Naive thymus-derived CD4-positive, alpha-beta T cell (primary cell): ENCODE measurements around the gene RAD51D. TPM values are rescaled to one million over a fixed set of nuclear protein-coding genes. Genes with fewer than 3 reads are reported as not detected.
A peak's percentile ranks its signal among the peaks of the same experiment; 100 is the strongest.

Experiments used
- ATAC-seq: fragments of 150-1000 bp; cut with Tn5 transposase; 2 replicates; pipeline ENCODE4 v1.10.0; 2021; ENCODE audit warnings: mild to moderate bottlenecking, moderate library complexity
- CTCF ChIA-PET: fragments of 350-600 bp; sonication (Branson Sonifier 250); formaldehyde crosslinking; loops from one replicate; lab custom pipeline; 2021; ENCODE audit warnings: antibody characterized with exemption; lab: Charles Lee
- POLR2A ChIA-PET: fragments of 350-600 bp; sonication (Branson Sonifier 250); formaldehyde crosslinking; loops from one replicate; lab custom pipeline; 2021; ENCODE audit warnings: antibody characterized with exemption, inconsistent platforms; lab: Charles Lee
- DNase-seq, 9 donors: peaks; one replicate each; pipeline versions ENCODE4 v3.0.0 to v3.0.0-alpha.2; 2020 to 2022; ENCODE audit warnings: mixed read lengths in 1 of 9
- H3K27ac ChIP-seq: one replicate; pipeline ENCODE4 v1.7.0; 2013; ENCODE audit warnings: mild to moderate bottlenecking, low read depth, low read length, moderate library complexity
- H3K27me3 ChIP-seq, 2 donors: one replicate each; pipeline ENCODE4 v1.7.0; 2013; ENCODE audit warnings: low read length in 2 of 2, mild to moderate bottlenecking in 2 of 2, moderate library complexity in 2 of 2; ENCODE audit not compliant: control insufficient read depth in 2 of 2, insufficient read depth in 2 of 2
- H3K36me3 ChIP-seq, 3 experiments: 1 replicate in 2 of 3; 2 replicates in 1 of 3; pipeline ENCODE4 v1.7.0; 2013; ENCODE audit warnings: low read length in 3 of 3, mild to moderate bottlenecking in 3 of 3, moderate library complexity in 1 of 3; ENCODE audit not compliant: insufficient read depth in 3 of 3, control insufficient read depth in 2 of 3
- H3K4me1 ChIP-seq, 2 donors: one replicate each; pipeline ENCODE4 v1.7.0; 2013; ENCODE audit warnings: low read length in 2 of 2, mild to moderate bottlenecking in 2 of 2, moderate library complexity in 1 of 2; ENCODE audit not compliant: control insufficient read depth in 2 of 2, insufficient read depth in 2 of 2
- H3K4me3 ChIP-seq: 2 replicates; pipeline ENCODE4 v1.7.0; 2013; ENCODE audit warnings: mild to moderate bottlenecking, low read length
- H3K9me3 ChIP-seq, 3 experiments: 1 replicate in 2 of 3; 2 replicates in 1 of 3; pipeline ENCODE4 v1.7.0; 2013; ENCODE audit warnings: low read length in 3 of 3; ENCODE audit not compliant: control insufficient read depth in 2 of 3
- H3K27ac Mint-ChIP-seq, 9 donors: one replicate each; pipeline ENCODE4 v1.8.0; 2020 to 2022; ENCODE audit warnings: mixed read lengths in 9 of 9, mild to moderate bottlenecking in 8 of 9, moderate library complexity in 5 of 9, inconsistent platforms in 2 of 9
- H3K27me3 Mint-ChIP-seq, 5 donors: one replicate each; pipeline ENCODE4 v1.8.0; 2021 to 2022; ENCODE audit warnings: mixed read lengths in 5 of 5, mild to moderate bottlenecking in 1 of 5
- H3K36me3 Mint-ChIP-seq, 5 donors: one replicate each; pipeline ENCODE4 v1.8.0; 2020 to 2022; ENCODE audit warnings: mixed read lengths in 5 of 5, mild to moderate bottlenecking in 3 of 5, inconsistent platforms in 1 of 5
- H3K4me1 Mint-ChIP-seq, 7 donors: one replicate each; pipeline ENCODE4 v1.8.0; 2020 to 2022; ENCODE audit warnings: mixed read lengths in 7 of 7, mild to moderate bottlenecking in 3 of 7, inconsistent platforms in 1 of 7
- H3K4me3 Mint-ChIP-seq, 10 donors: one replicate each; pipeline ENCODE4 v1.8.0; 2020 to 2022; ENCODE audit warnings: mild to moderate bottlenecking in 10 of 10, mixed read lengths in 10 of 10, moderate library complexity in 6 of 10, inconsistent platforms in 2 of 10
- H3K9me3 Mint-ChIP-seq, 11 donors: one replicate each; pipeline ENCODE4 v1.8.0; 2020 to 2022; ENCODE audit warnings: mixed read lengths in 11 of 11, mild to moderate bottlenecking in 4 of 11, inconsistent platforms in 1 of 11, moderate library complexity in 1 of 11
- intact Hi-C, 2 donors: fragments of 100-400 bp; cut with micrococcal nuclease; formaldehyde crosslinking; loops; one replicate each; pipeline ENCODE4 v1.15.1; 2023
- polyA plus RNA-seq, 2 donors: library from polyadenylated mRNA; unstranded; fragments of 300-500 nt; fragmentation: Illumina TruSeq; gene quantifications; one replicate each; pipeline ENCODE4 v1.2.3, GENCODE V29; 2021
- total RNA-seq, 6 experiments: library from RNA in 5 of 6; stranded (reverse) in 5 of 6; gene quantifications; 1 replicate in 5 of 6; 2 replicates in 1 of 6; pipeline ENCODE4 v1.2.3 and lab custom pipeline; 2021 to 2026

Gene RAD51D
- total and polyA plus RNA-seq, 7 experiments from 2014 or later = 7.0 to 34.2 (median 17.6) TPM

- ATAC-seq = no peak
- no peaks in the 10 kb centered on the region for H3K9me3 Mint-ChIP-seq
- CTCF ChIA-PET = no interaction called here
- H3K9me3 ChIP-seq = no peaks in the 10 kb centered on the region
- H3K27ac Mint-ChIP-seq = peak overlapping the region in 7 of 9 donors; percentile 1 to 75 (median 32)
- H3K4me1 Mint-ChIP-seq = peaks cover 36 to 81% (median 69%) of the 10 kb centered on the region in 7 donors
- no peak for DNase-seq
- no peak overlapping the region for H3K4me3 ChIP-seq
- H3K4me1 ChIP-seq = peaks cover 43 to 51% of the 10 kb centered on the region in 2 donors
- H3K36me3 Mint-ChIP-seq = peaks cover 0 to 18% (median 0%) of the 10 kb centered on the region in 5 donors
- H3K36me3 ChIP-seq = no peaks in the 10 kb centered on the region
- H3K27me3 Mint-ChIP-seq = no peaks in the 10 kb centered on the region
- peak overlapping the region in 2 of 10 donors; percentile 14 to 53 for H3K4me3 Mint-ChIP-seq
- no peak overlapping the region for H3K27ac ChIP-seq
- intact Hi-C loops = no loop called here
- H3K27me3 ChIP-seq = no peaks in the 10 kb centered on the region
- POLR2A ChIA-PET = interaction anchor here (0.6 to 1.3 kb wide), 3 partner anchors 15 to 113 kb away, joined by 3 to 9 read pairs (median 3); partner anchors contain the start of gene RFFL
Measured at GRCh38 chr17:35079547-35080423, 39.9 kb downstream of the RAD51D start.

- intact Hi-C loops = no loop called here
- DNase-seq (no peak), ATAC-seq (no peak)
- Histone ChIP-seq H3K4me1 (peaks cover 55 to 64% of the 10 kb centered on the region in 2 donors), H3K4me3 (no peak overlapping the region), H3K27ac (no peak overlapping the region), H3K36me3 (no peaks in the 10 kb centered on the region), H3K27me3 (no peaks in the 10 kb centered on the region), H3K9me3 (no peaks in the 10 kb centered on the region)
- CTCF ChIA-PET = interaction anchor here (1.0 to 1.6 kb wide), 2 partner anchors 42 to 79 kb away, joined by 3 to 4 read pairs; partner anchors contain the start of gene RAD51D
- no peaks in the 10 kb centered on the region for H3K27me3 Mint-ChIP-seq
- H3K27ac Mint-ChIP-seq = peak overlapping the region in 3 of 9 donors; percentile 30 to 66 (median 60)
- H3K4me1 Mint-ChIP-seq = peaks cover 52 to 89% (median 79%) of the 10 kb centered on the region in 7 donors
- no peak overlapping the region for H3K4me3 Mint-ChIP-seq
- peaks cover 0 to 26% (median 0%) of the 10 kb centered on the region in 5 donors for H3K36me3 Mint-ChIP-seq
- H3K9me3 Mint-ChIP-seq = no peaks in the 10 kb centered on the region
- POLR2A ChIA-PET = interaction anchor here (0.6 to 1.3 kb wide), 3 partner anchors 10 to 504 kb away, joined by 3 to 5 read pairs (median 3); no protein-coding TSS in a partner anchor
Measured at GRCh38 chr17:35076874-35077273, 42.8 kb downstream of the RAD51D start.

GRCh38 chr17:35074711-35075707 lies 44.7 kb downstream of the RAD51D start:
- CTCF ChIA-PET = interaction anchor here (0.6 to 3.8 kb wide), 3 partner anchors 12 to 692 kb away, joined by 3 to 11 read pairs (median 3); partner anchors contain the start of gene RFFL
- DNase-seq (no peak), ATAC-seq (no peak)
- H3K4me1 ChIP-seq = peaks cover 46 to 50% of the 10 kb centered on the region in 2 donors
- H3K4me3 Mint-ChIP-seq = peak overlapping the region; percentile 30 to 78 (median 58)
- POLR2A ChIA-PET = interaction anchor here (0.6 to 2.7 kb wide), 6 partner anchors 9 to 53 kb away, joined by 3 to 14 read pairs (median 4); no protein-coding TSS in a partner anchor
- H3K9me3 Mint-ChIP-seq = no peaks in the 10 kb centered on the region
- no peaks in the 10 kb centered on the region for H3K36me3 ChIP-seq
- H3K27ac Mint-ChIP-seq = peak overlapping the region; percentile 34 to 89 (median 72)
- H3K27me3 ChIP-seq = no peaks in the 10 kb centered on the region
- H3K4me3 ChIP-seq = no peak overlapping the region
- peak overlapping the region; percentile 39 for H3K27ac ChIP-seq
- intact Hi-C loops = loop anchor here in 1 of 2 donors (1.0 kb wide), 1 partner anchor 14 kb away; no protein-coding TSS in a partner anchor
- no peaks in the 10 kb centered on the region for H3K27me3 Mint-ChIP-seq
- H3K9me3 ChIP-seq = no peaks in the 10 kb centered on the region
- peaks cover 44 to 84% (median 67%) of the 10 kb centered on the region in 7 donors for H3K4me1 Mint-ChIP-seq
- peaks cover 0 to 34% (median 3%) of the 10 kb centered on the region in 5 donors for H3K36me3 Mint-ChIP-seq

- POLR2A ChIA-PET = interaction anchor here (0.7 to 2.7 kb wide), 6 partner anchors 10 to 300 kb away, joined by 3 to 14 read pairs (median 4); no protein-coding TSS in a partner anchor
- Histone ChIP-seq H3K4me3 (no peak overlapping the region), H3K9me3 (no peaks in the 10 kb centered on the region), H3K36me3 (no peaks in the 10 kb centered on the region), H3K4me1 (peaks cover 42 to 45% of the 10 kb centered on the region in 2 donors), H3K27me3 (no peaks in the 10 kb centered on the region), H3K27ac (peak overlapping the region; percentile 39)
- intact Hi-C loops = loop anchor here (1.0 kb wide), 3 partner anchors 8 to 15 kb away; partner anchors contain the start of gene RFFL (in 1 of the 2)
- DNase-seq (no peak), ATAC-seq (peak; percentile 41)
- H3K4me3 Mint-ChIP-seq = peak overlapping the region; percentile 43 to 78 (median 64)
- H3K9me3 Mint-ChIP-seq = no peaks in the 10 kb centered on the region
- CTCF ChIA-PET = interaction anchor here (1.1 to 3.8 kb wide), 2 partner anchors 11 to 51 kb away, joined by 3 to 11 read pairs; partner anchors contain the start of gene RFFL
- peaks cover 45 to 84% (median 67%) of the 10 kb centered on the region in 7 donors for H3K4me1 Mint-ChIP-seq
- no peaks in the 10 kb centered on the region for H3K27me3 Mint-ChIP-seq
- peaks cover 0 to 34% (median 4%) of the 10 kb centered on the region in 5 donors for H3K36me3 Mint-ChIP-seq
- peak overlapping the region; percentile 56 to 89 (median 81) for H3K27ac Mint-ChIP-seq
Measured at GRCh38 chr17:35073991-35074627, 45.6 kb downstream of the RAD51D start.

GRCh38 chr17:35073183-35073790 lies 46.4 kb downstream of the RAD51D start:
- Histone ChIP-seq H3K4me3 (no peak overlapping the region), H3K9me3 (no peaks in the 10 kb centered on the region), H3K27ac (peak overlapping the region; percentile 3), H3K36me3 (peaks cover 0 to under 1% (median 0%) of the 10 kb centered on the region in 3 experiments), H3K27me3 (no peaks in the 10 kb centered on the region), H3K4me1 (peaks cover 41 to 53% of the 10 kb centered on the region in 2 donors)
- POLR2A ChIA-PET = interaction anchor here (0.7 to 2.0 kb wide), 6 partner anchors 19 to 300 kb away, joined by 3 to 6 read pairs (median 4); no protein-coding TSS in a partner anchor
- peak; percentile 57 for ATAC-seq
- Mint-ChIP-seq H3K4me1 (peaks cover 51 to 91% (median 74%) of the 10 kb centered on the region in 7 donors), H3K27ac (peak overlapping the region; percentile 56 to 89 (median 72)), H3K4me3 (peak overlapping the region; percentile 43 to 71 (median 62)), H3K9me3 (no peaks in the 10 kb centered on the region), H3K36me3 (peaks cover 0 to 34% (median 4%) of the 10 kb centered on the region in 5 donors), H3K27me3 (no peaks in the 10 kb centered on the region)
- CTCF ChIA-PET = interaction anchor here (1.0 to 3.8 kb wide), 2 partner anchors 10 to 19 kb away, joined by 3 to 11 read pairs; partner anchors contain the start of gene RFFL
- peak in 6 of 9 donors; percentile 19 to 45 (median 38) for DNase-seq
- intact Hi-C loops = loop anchor here (1.0 kb wide), 2 partner anchors 9 to 10 kb away; partner anchors contain the start of gene RFFL (in 1 of the 2)
